Measurements from ENCODE around the gene TDRKH.

Gene TDRKH

GRCh38 chr1:151831256-151831591, 40.9 kb upstream of the TDRKH start:
- DNase-seq (ENCODE audit: low spot score) = no peak
- in situ Hi-C loops (cut with MboI; ENCODE audit: low sequenced_read_pairs, unreplicated experiment) = no loop called here
- TF ChIP-seq, protein P1, sequence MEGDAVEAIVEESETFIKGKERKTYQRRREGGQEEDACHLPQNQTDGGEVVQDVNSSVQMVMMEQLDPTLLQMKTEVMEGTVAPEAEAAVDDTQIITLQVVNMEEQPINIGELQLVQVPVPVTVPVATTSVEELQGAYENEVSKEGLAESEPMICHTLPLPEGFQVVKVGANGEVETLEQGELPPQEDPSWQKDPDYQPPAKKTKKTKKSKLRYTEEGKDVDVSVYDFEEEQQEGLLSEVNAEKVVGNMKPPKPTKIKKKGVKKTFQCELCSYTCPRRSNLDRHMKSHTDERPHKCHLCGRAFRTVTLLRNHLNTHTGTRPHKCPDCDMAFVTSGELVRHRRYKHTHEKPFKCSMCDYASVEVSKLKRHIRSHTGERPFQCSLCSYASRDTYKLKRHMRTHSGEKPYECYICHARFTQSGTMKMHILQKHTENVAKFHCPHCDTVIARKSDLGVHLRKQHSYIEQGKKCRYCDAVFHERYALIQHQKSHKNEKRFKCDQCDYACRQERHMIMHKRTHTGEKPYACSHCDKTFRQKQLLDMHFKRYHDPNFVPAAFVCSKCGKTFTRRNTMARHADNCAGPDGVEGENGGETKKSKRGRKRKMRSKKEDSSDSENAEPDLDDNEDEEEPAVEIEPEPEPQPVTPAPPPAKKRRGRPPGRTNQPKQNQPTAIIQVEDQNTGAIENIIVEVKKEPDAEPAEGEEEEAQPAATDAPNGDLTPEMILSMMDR (IDR thresholded peaks at IDR 0.05; ENCODE audit: borderline replicate concordance, control extremely low read depth, extremely low read depth, insufficient read depth, missing control alignments) = no peak

- in situ Hi-C loops (cut with MboI; ENCODE audit: low sequenced_read_pairs, unreplicated experiment) = no loop called here
- TF ChIP-seq, protein P1 (IDR thresholded peaks at IDR 0.05; ENCODE audit: borderline replicate concordance, control extremely low read depth, extremely low read depth, insufficient read depth, missing control alignments) = no peak
- no peak for DNase-seq (ENCODE audit: low spot score)
Measured at GRCh38 chr1:151830055-151830454, 39.8 kb upstream of the TDRKH start.

DNA sequence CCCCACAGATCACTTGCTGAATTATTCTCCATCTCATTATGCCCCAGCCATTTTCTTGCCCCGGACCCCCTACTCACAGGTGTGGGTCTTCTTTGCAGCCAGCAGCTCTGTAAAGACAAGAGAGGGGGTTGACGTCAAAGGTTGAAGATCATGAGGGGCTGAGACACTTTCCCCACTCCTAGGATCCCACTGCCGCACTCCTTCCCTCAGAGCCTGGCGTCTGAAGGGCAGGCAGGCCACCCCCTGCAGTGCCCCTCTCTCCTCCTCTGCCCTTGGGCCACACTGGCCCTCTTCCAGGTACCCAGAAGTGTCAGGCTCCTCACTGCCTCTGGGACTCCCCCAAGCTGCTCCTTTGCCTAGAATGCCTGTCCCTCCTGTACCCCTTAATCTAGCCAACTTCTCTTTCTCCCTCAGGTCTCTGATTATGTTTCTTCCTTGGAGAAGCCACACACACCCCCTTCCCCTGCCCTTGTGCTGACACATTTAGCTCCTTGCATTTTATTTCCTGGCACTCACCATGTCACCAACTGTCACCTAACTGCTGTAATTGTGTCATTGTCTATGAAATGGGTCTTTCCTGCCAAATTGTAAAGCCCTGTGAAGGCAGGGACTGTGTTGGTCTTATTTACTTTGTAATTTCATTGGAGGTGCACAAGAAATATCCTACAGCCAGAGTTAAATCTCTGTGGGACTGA, 39.2 kb upstream of the TDRKH start:
- in situ Hi-C loops (cut with MboI; ENCODE audit: low sequenced_read_pairs, unreplicated experiment) = no loop called here
- no peak for DNase-seq (ENCODE audit: low spot score)

GRCh38 chr1:151828921-151829320, 38.6 kb upstream of the TDRKH start:
- in situ Hi-C loops (cut with MboI; ENCODE audit: low sequenced_read_pairs, unreplicated experiment) = no loop called here
- TF ChIP-seq, protein P1 (IDR thresholded peaks at IDR 0.05; ENCODE audit: borderline replicate concordance, control extremely low read depth, extremely low read depth, insufficient read depth, missing control alignments) = no peak
- DNase-seq (ENCODE audit: low spot score) = no peak

More for the DNA sequence above, 39.2 kb upstream of the TDRKH start:
- TF ChIP-seq, protein P1 (IDR thresholded peaks at IDR 0.05; ENCODE audit: borderline replicate concordance, control extremely low read depth, extremely low read depth, insufficient read depth, missing control alignments) = no peak

- in situ Hi-C loops (cut with MboI; ENCODE audit: low sequenced_read_pairs, unreplicated experiment) = no loop called here
- TF ChIP-seq, protein P1 (IDR thresholded peaks at IDR 0.05; ENCODE audit: borderline replicate concordance, control extremely low read depth, extremely low read depth, insufficient read depth, missing control alignments) = no peak
- no peak for DNase-seq (ENCODE audit: low spot score)
Measured at GRCh38 chr1:151827853-151828252, 37.6 kb upstream of the TDRKH start.

DNA sequence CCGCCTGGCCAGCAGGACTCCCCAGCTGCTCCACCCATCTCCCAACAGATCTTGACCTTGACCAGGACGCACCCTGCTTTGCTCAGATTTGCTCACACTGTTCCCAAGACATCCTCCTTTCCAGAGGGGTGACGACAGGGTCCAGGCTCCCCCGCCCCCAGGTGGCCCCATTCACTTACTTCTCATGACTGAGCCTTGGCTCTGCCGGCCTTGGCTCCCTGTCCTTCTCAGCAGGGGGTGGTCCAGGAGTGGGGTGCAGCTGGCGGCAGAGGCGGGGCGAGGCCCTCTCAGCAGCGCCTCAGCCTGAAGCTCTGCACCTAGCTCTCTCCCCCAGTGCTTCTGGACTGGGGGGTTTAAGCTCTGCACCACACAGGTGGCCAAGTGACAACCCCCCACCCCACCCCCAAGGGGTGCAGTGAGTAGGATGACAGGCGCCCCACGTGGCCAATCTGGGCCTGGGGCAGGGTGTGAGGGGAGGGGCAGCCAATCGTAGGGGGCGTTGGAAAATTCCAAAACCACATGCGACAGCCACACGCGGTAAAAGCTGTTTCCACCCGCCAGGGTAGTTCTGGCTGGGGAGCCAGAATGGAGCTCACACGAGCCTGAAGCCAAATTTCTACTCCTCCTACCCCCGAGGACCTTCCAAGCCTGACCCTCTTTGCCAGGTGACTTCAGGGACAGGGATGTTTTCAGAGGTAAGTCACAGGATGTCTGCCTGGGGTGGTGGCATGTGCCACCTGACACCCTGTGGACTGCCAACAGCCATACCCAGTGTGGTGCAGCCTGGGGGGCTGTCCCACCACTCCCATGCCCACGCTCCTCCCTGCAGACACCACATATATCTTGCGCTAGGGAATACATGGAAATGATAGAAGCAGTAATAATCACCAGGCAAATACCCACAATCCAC, 35.7 kb upstream of the TDRKH start:
- in situ Hi-C loops (cut with MboI; ENCODE audit: low sequenced_read_pairs, unreplicated experiment) = no loop called here
- TF ChIP-seq, protein P1 (IDR thresholded peaks at IDR 0.05; ENCODE audit: borderline replicate concordance, control extremely low read depth, extremely low read depth, insufficient read depth, missing control alignments) = no peak
- no peak for DNase-seq (ENCODE audit: low spot score)

Data from GM13976 (cell line).